Astrocyte of the hippocampus (primary cell): ENCODE data around the gene ALDH3B2.
"Not testable (repeated sequence)": the region's sequence is repeated elsewhere in the genome, so short reads cannot be mapped to it uniquely, and the experiment has no call there.

Experiments used
- DNase-seq: peaks from one replicate; pipeline ENCODE4 v3.0.0; 2011; ENCODE audit warnings: low read depth, low spot score

The ALDH3B2 gene

DNA sequence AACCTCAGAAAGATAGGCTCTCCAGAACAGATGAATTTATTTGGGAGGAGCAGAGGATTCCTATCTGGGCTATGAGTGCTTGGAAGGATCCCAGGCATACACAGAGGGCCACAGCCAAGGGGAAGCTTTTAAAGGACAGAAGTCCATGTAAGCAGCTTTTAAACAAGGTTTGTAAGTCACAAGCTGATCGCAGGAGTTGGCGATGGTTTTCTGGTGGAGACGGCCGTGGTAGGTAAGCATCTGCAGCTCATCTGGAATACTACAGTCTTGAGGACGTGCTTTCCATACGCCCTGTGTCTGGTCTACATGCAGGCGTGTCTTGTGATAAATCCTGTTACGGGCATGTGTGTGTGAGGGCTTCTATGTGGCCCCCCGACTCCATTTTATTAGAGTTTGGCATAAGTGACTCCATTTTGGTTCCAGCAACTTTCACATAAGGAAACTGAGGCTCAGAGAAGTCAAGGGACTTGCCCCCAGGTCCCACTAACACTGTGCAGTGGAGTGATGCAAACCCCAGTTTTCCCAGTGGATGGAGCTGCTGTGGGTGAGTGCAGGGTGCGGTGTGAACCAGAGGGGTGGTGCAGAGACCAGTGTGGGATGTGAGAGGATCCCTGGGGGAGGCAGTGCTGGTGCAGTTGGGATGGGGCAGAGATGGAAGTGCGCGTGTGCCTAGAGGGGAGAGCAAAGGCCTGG, 12.1 kb downstream of the ALDH3B2 start:
- DNase-seq: no peak

DNA sequence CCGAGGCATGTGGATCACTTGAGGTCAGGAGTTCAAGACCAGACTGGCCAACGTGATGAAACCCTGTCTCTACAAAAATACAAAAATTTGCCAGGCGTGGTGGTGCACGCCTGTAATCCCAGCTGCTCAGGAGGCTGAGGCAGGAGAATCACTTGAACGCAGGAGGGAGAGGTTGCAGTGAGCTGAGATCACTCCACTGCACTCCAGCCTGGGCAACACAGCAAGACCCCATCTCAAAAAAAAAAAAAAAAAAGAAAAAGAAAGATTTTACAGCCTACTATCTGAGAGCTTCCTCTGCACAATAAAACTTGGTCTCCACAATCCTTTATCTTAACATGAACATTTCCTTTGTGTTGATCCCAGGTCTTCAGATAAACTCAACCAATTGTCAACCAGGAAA, 13.7 kb downstream of the ALDH3B2 start:
- DNase-seq: not testable (repeated sequence)

GRCh38 chr11:67659651-67660165, 14.7 kb downstream of the ALDH3B2 start:
- DNase-seq: not testable (repeated sequence)

DNA sequence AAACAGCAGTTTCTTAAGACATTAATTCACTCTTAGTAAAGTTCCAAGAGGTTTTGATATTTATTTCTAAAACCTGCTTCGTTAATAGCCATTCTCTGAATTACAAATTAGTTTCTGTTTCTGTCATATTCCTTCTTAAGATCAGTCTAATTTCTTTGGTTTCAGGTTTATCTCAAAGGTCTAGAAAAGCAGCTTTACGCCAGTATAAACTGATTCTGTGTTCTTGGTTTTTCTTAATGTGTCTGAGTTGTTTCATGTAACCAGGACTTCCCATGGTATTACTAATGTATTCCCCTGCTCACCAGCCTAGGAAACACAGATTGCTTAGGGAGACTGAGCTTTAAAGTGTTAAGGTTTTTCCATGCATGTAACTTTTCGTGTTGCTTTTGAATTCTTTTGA, 17.1 kb downstream of the ALDH3B2 start:
- no peak for DNase-seq

- DNase-seq: no peak
These were observed 18.0 kb downstream of the ALDH3B2 start for GRCh38 chr11:67656278-67656922.

DNA sequence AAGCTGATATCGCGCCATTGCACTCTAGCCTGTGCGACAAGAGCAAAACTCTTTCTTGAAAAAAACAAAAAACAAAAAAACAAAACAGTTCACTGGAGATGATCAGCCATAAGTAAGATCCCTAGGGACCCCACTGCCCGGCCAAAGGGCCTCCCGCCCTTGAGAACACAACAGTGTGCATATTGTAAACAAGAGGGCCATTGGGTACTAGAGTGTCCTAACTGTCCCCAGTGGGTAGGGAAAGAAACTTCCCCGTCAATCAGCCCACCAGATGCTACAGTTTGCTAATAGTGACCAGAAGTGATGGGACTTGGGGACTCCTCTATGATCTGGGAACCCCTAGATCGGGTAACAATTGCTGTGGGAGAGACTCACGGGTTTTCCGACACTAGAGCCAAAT, 20.2 kb downstream of the ALDH3B2 start:
- no peak for DNase-seq

GRCh38 chr11:67652965-67653845, 21.2 kb downstream of the ALDH3B2 start:
- no peak for DNase-seq

DNA sequence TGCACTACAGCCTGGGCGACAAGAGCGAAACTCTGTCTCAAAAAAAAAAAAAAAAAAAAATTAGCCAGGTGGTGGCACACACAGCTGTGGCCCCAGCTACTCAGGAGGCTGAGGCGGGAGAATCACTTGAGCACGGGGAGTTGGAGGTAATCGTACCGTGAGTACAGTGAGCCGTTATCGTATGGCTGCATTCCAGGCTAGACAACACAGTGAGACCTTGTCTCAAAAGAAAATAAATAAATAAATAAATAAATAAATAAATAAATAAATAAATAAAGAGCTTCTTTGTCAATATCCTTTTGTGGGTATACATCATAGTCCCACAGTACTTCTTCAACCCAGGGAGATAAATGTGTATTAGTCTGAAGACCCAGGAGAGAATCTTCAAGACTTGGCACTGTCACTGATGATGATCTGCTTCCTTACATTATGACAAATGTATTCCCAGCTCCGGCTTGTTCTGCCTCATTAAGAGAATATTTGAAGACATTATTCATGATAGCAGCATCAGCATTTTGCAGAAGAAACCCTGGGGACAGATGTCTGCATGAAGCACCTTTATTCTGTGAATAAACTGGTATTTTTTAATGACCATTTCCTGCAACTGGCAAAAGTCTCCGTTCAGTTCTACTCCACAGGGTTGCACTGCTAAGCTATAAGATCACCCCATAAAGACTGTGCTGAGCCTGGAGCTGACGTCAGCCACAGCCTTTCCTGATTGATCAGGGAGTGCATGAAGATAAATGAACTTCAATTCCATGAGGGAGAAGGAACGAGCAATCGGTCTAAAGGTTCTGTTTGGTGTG, 22.2 kb downstream of the ALDH3B2 start:
- no peak for DNase-seq

- DNase-seq: no peak
These were observed 24.6 kb downstream of the ALDH3B2 start for GRCh38 chr11:67649634-67650510.

- no peak for DNase-seq
These were observed 25.4 kb downstream of the ALDH3B2 start for GRCh38 chr11:67648796-67649613.

GRCh38 chr11:67648140-67648795, 26.2 kb downstream of the ALDH3B2 start:
- no peak for DNase-seq

GRCh38 chr11:67647471-67647870, 27.0 kb downstream of the ALDH3B2 start:
- no peak for DNase-seq

- no peak for DNase-seq
These were observed 27.7 kb downstream of the ALDH3B2 start for GRCh38 chr11:67646535-67647336.

GRCh38 chr11:67645521-67646461, 28.6 kb downstream of the ALDH3B2 start:
- no peak for DNase-seq

DNA sequence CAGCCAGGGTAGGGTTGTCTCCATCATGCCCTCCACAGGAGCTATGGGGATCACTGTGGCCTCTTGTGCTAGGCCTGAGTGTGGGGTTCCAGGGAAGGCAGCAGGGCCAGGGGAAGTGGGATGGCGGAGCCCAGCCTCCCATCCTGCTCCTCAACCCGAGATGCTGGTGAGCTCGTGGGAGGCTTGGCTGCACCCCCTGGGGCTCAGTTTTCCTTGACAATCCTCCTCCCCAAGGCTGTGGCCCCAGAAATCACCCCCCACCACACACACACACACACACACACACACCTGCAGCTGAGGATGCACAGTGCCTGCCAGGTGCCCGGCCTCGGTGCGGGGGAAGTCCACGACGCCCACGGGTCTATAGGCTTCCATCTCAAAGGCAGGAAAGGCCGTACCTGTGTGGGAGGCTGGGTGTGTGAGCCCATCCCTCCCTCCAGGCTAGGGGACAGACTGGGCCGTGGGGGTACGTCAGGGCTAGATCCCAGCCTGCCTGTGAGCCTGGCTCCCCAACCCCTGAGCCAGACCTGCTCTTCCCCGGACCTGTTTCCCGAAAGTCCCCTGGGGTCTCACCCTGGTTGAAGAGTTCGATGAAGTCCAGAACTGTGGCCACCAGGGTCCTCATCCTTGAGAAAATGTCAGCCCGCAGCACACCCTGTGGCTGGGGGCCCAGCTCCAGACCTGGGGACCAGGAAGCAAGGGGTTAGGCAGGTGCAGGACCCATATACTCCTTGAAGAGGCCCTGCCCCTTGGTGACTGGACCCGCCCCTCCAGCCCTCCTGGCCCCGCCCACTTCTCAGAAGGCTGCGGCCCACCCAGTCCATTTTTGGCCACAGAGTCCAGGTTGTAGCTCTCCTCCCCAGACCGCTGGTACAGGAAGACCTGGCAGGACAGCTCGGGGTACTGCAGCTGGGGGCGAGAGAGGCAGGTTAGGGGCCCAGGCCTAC, 29.7 kb downstream of the ALDH3B2 start:
- no peak for DNase-seq

DNA sequence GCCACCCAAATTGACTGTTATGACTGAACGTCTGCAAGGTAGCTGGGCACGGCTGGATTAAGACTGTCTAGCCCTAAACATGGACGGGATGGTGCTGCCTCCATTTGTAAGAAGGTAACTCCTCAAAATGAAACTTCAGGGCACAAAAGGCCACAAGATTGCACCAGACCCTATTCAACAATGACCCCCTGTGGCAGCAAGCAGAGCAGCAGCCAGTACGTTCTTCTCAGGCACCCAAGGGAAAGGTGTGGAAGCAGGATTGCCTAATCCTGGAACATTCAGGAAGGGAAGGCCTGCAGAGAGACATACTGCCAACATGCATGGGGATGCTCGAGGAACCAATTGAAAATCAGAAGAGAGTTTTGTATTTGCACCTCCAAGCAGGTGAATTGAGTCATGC, 30.4 kb downstream of the ALDH3B2 start:
- DNase-seq: no peak
